Measurements from ENCODE around the gene DEFB108B. TPM values are rescaled to one million over a fixed set of nuclear protein-coding genes. Genes with fewer than 3 reads are reported as not detected.
"Not testable (repeated sequence)": the region's sequence is repeated elsewhere in the genome, so short reads cannot be mapped to it uniquely, and the experiment has no call there.

DEFB108B gene
- polyA plus RNA-seq (2011; rRNA removed) (not detected in 2 replicates), polyA plus RNA-seq (2017; fragmentation: RNase III; extraction: RNeasy Plus Mini Kit Qiagen cat#74134 plus additional on column Dnase treatment) (not detected in 3 replicates), polyA minus RNA-seq (2011; rRNA and poly(A)+ RNA removed) (not detected in 2 replicates)
- not detected in 2 replicates for polyA plus RNA-seq (2012; cell fraction: cytosol; rRNA removed)
- not detected in 2 replicates for polyA plus RNA-seq (2012; cell fraction: nucleus; rRNA removed)

- ATAC-seq; H3K4me1 ChIP-seq; FAIRE-seq; DNase-seq (ENCODE audit: low read depth in 1 of 2, low spot score in 1 of 2); H3K4me2 ChIP-seq; H3K27ac ChIP-seq; H3K4me3 ChIP-seq; CTCF ChIA-PET; POLR2A ChIA-PET; H3K9me3 ChIP-seq: not testable (repeated sequence)
- WGBS (ENCODE audit: missing lambda C conversion rate), result 0% methylated on average over 1 of the region's 1 CpG
Measured at GRCh38 chr11:71832811-71833210, at the start of gene DEFB108B. Gene DEFB108B (plus strand): TSS chr11:71833200. CDS start chr11:71833200, 0 bp downstream.

- DNase-seq (ENCODE audit: low read depth in 1 of 2, low spot score in 1 of 2) (peak; percentile 67 to 86), ATAC-seq (peak; percentile 71 to 87)
- H3K4me3 ChIP-seq, result peak overlapping the region; percentile 57
- WGBS (ENCODE audit: missing lambda C conversion rate), result 18% methylated on average over 23 of the region's 40 CpGs
- CTCF ChIA-PET, H3K9me3 ChIP-seq, POLR2A ChIA-PET, FAIRE-seq: not testable (repeated sequence)
- H3K4me1 ChIP-seq, result peaks cover 17% of the 10 kb centered on the region; the same call in 2 of the 3 replicates
- peak overlapping the region; percentile 71 to 93 for H3K27ac ChIP-seq
- TF ChIP-seq PHF8 (IDR thresholded peaks at IDR 0.05; ENCODE audit: borderline replicate concordance, low read depth), result peak; percentile 46; the same call in 1 of the 2 replicates
- peak overlapping the region; percentile 82 for H3K4me2 ChIP-seq
Measured at GRCh38 chr11:71786114-71786847, 46.7 kb upstream of the DEFB108B start.

- 0% methylated on average over 1 of the region's 22 CpGs for WGBS (ENCODE audit: missing lambda C conversion rate)
- ATAC-seq, result peak; percentile 91 to 95
- FAIRE-seq, CTCF ChIA-PET, H3K9me3 ChIP-seq, H3K4me2 ChIP-seq, POLR2A ChIA-PET: not testable (repeated sequence)
- peak overlapping the region; percentile 91 to 93; a peak in 5 of 6 replicates for H3K27ac ChIP-seq
- peak overlapping the region; percentile 78 for H3K4me3 ChIP-seq
- peaks cover 17% of the 10 kb centered on the region; the same call in 2 of the 3 replicates for H3K4me1 ChIP-seq
- peak; percentile 70 to 99 for DNase-seq (ENCODE audit: low read depth in 1 of 2, low spot score in 1 of 2)
- TF ChIP-seq USF2 (IDR thresholded peaks at IDR 0.05), result peak; percentile 56
Measured at GRCh38 chr11:71786848-71787097, 46.2 kb upstream of the DEFB108B start.

GRCh38 chr11:71787098-71787823 is 45.7 kb upstream of the DEFB108B start:
- Histone ChIP-seq H3K4me1 (peaks cover 17% of the 10 kb centered on the region; the same call in 2 of the 3 replicates), H3K9me3 (no peaks in the 10 kb centered on the region), H3K4me3 (peak overlapping the region; percentile 78), H3K4me2 (peak overlapping the region; percentile 81), H3K27ac (peak overlapping the region; percentile 91)
- CTCF ChIA-PET, result interaction anchor here (0.9 kb wide), 1 partner anchor 15 kb away, joined by 3 read pairs; no protein-coding TSS in a partner anchor
- FAIRE-seq, result no peak
- WGBS (ENCODE audit: missing lambda C conversion rate), result 0% methylated on average over 6 of the region's 62 CpGs
- POLR2A ChIA-PET, result no interaction called here
- no peak for TF ChIP-seq RARB (CRISPR knock-in tag; IDR thresholded peaks at IDR 0.05)
- TF ChIP-seq JUN (IDR thresholded peaks at IDR 0.05), result peak in 1 of 2 experiments; percentile 66; a peak in 2 of 5 replicates
- no peak for TF ChIP-seq POLR2AphosphoS2 (conservative IDR thresholded peaks at IDR 0.05; ENCODE audit: low read length)
- TF ChIP-seq MAX (IDR thresholded peaks at IDR 0.05), result peak; percentile 44; the same call in 1 of the 2 replicates
- peak; percentile 16; the same call in 1 of the 2 replicates for TF ChIP-seq POLR2A (IDR thresholded peaks at IDR 0.05; ENCODE audit: low read length)
- DNase-seq (ENCODE audit: low read depth in 1 of 2, low spot score in 1 of 2), result peak in 1 of 2 experiments; percentile 58
- ATAC-seq, result peak; percentile 95 to 100

- POLR2A ChIA-PET, H3K9me3 ChIP-seq, ATAC-seq, FAIRE-seq: not testable (repeated sequence)
- WGBS (ENCODE audit: missing lambda C conversion rate), result 0% methylated on average over 11 of the region's 19 CpGs
- TF ChIP-seq CEBPB (IDR thresholded peaks at IDR 0.05), result peak in 1 of 2 experiments; percentile 33; a peak in 1 of 4 replicates
- Histone ChIP-seq H3K4me1 (peaks cover 17% of the 10 kb centered on the region; the same call in 2 of the 3 replicates), H3K4me2 (peak overlapping the region; percentile 81), H3K4me3 (peak overlapping the region; percentile 78), H3K27ac (peak overlapping the region; percentile 91)
- DNase-seq (ENCODE audit: low read depth in 1 of 2, low spot score in 1 of 2), result peak in 1 of 2 experiments; percentile 24
- CTCF ChIA-PET, result interaction anchor here (0.9 kb wide), 1 partner anchor 15 kb away, joined by 3 read pairs; no protein-coding TSS in a partner anchor
Measured at GRCh38 chr11:71787824-71788454, 45.1 kb upstream of the DEFB108B start.

GRCh38 chr11:71789444-71790196 is 43.4 kb upstream of the DEFB108B start:
- not testable (repeated sequence) for FAIRE-seq
- CTCF ChIA-PET, result interaction anchor here (1.5 to 1.8 kb wide), 2 partner anchors 10 to 641 kb away, joined by 4 to 10 read pairs; no protein-coding TSS in a partner anchor
- WGBS (ENCODE audit: missing lambda C conversion rate), result 92% methylated on average over 8 of the region's 8 CpGs

GRCh38 chr11:71791111-71791510 is 41.9 kb upstream of the DEFB108B start:
- H3K4me2 ChIP-seq; FAIRE-seq; ATAC-seq; H3K4me3 ChIP-seq; H3K9me3 ChIP-seq; H3K27ac ChIP-seq; DNase-seq (ENCODE audit: low read depth in 1 of 2, low spot score in 1 of 2); CTCF ChIA-PET; POLR2A ChIA-PET: not testable (repeated sequence)
- H3K4me1 ChIP-seq, result peaks cover 11% of the 10 kb centered on the region; the same call in 2 of the 3 replicates
- 89% methylated on average over 4 of the region's 7 CpGs for WGBS (ENCODE audit: missing lambda C conversion rate)

More at GRCh38 chr11:71789444-71790196, 43.4 kb upstream of the DEFB108B start:
- DNase-seq (ENCODE audit: low read depth in 1 of 2, low spot score in 1 of 2); H3K27ac ChIP-seq; ATAC-seq; H3K4me3 ChIP-seq; POLR2A ChIA-PET; H3K4me2 ChIP-seq; H3K9me3 ChIP-seq: not testable (repeated sequence)
- H3K4me1 ChIP-seq, result peaks cover 11% of the 10 kb centered on the region; the same call in 2 of the 3 replicates

All from A549 (cell line).